H9 (cell line): Measurements from ENCODE around the gene PLEKHA1. TPM values are rescaled to one million over a fixed set of nuclear protein-coding genes. Genes with fewer than 3 reads are reported as not detected.

ENCODE experiments used
- DNase-seq: peaks from one replicate; pipeline ENCODE4 v3.0.0-alpha.2; 2017
- H2AFZ ChIP-seq: one replicate; pipeline ENCODE4 v1.6.1; 2013; ENCODE audit warnings: mild to moderate bottlenecking, low read length, control low read depth, moderate library complexity
- H2AK5ac ChIP-seq: 2 replicates; pipeline ENCODE4 v1.6.1; 2013; ENCODE audit warnings: low read length, control low read depth, mixed read lengths; ENCODE audit not compliant: insufficient read length
- H2BK120ac ChIP-seq: one replicate; pipeline ENCODE4 v1.6.1; 2013; ENCODE audit warnings: low read depth, mild to moderate bottlenecking, low read length, control low read depth, inconsistent platforms; ENCODE audit not compliant: poor library complexity, severe bottlenecking
- H2BK12ac ChIP-seq: 2 replicates; pipeline ENCODE4 v1.6.1; 2013; ENCODE audit warnings: low read length, control low read depth, mixed read lengths, low read depth; ENCODE audit not compliant: insufficient read length
- H2BK15ac ChIP-seq: 2 replicates; pipeline ENCODE4 v1.6.1; 2013; ENCODE audit warnings: low read depth, low read length, control low read depth
- H2BK20ac ChIP-seq: one replicate; pipeline ENCODE4 v1.6.1; 2013; ENCODE audit warnings: low read depth, mild to moderate bottlenecking, low read length, control low read depth, inconsistent platforms; ENCODE audit not compliant: poor library complexity, severe bottlenecking
- H2BK5ac ChIP-seq: 2 replicates; pipeline ENCODE4 v1.6.1; 2013; ENCODE audit warnings: low read length, control low read depth, mixed read lengths; ENCODE audit not compliant: insufficient read length
- H3K14ac ChIP-seq: 2 replicates; pipeline ENCODE4 v1.6.1; 2013; ENCODE audit warnings: low read length, control low read depth; ENCODE audit not compliant: insufficient read depth
- H3K18ac ChIP-seq: 2 replicates; pipeline ENCODE4 v1.6.1; 2013; ENCODE audit warnings: low read depth, mild to moderate bottlenecking, mixed read lengths, low read length, control low read depth; ENCODE audit not compliant: insufficient read length
- H3K23ac ChIP-seq: 2 replicates; pipeline ENCODE4 v1.6.1; 2013; ENCODE audit warnings: low read length, control low read depth, mixed read lengths, low read depth; ENCODE audit not compliant: insufficient read length
- H3K23me2 ChIP-seq: 2 replicates; pipeline ENCODE4 v1.6.1; 2013; ENCODE audit warnings: low read depth, mild to moderate bottlenecking, mixed read lengths, low read length, control low read depth; ENCODE audit not compliant: insufficient read length, poor library complexity, severe bottlenecking
- H3K27ac ChIP-seq: 2 replicates; pipeline ENCODE4 v1.5.1; 2013; ENCODE audit warnings: low read length, control low read depth, mixed read lengths, low read depth; ENCODE audit not compliant: insufficient read length
- H3K27me3 ChIP-seq: 2 replicates; pipeline ENCODE4 v1.6.1; 2013; ENCODE audit warnings: low read length, control low read depth, inconsistent platforms; ENCODE audit not compliant: insufficient read depth
- H3K4ac ChIP-seq: 2 replicates; pipeline ENCODE4 v1.6.1; 2013; ENCODE audit warnings: low read depth, mild to moderate bottlenecking, control low read depth, inconsistent platforms, low read length, moderate library complexity
- H3K4me1 ChIP-seq: 2 replicates; pipeline ENCODE4 v1.6.1; 2013; ENCODE audit warnings: low read length, control low read depth, inconsistent platforms; ENCODE audit not compliant: insufficient read depth
- H3K4me2 ChIP-seq: 2 replicates; pipeline ENCODE4 v1.6.1; 2013; ENCODE audit warnings: low read length, control low read depth, mixed read lengths; ENCODE audit not compliant: insufficient read length, insufficient read depth
- H3K56ac ChIP-seq: 2 replicates; pipeline ENCODE4 v1.6.1; 2013; ENCODE audit warnings: low read depth, mild to moderate bottlenecking, mixed read lengths, low read length, control low read depth; ENCODE audit not compliant: insufficient read length
- H3K79me1 ChIP-seq: 2 replicates; pipeline ENCODE4 v1.6.1; 2013; ENCODE audit warnings: low read depth, mild to moderate bottlenecking, moderate library complexity, low read length, control low read depth, inconsistent platforms; ENCODE audit not compliant: insufficient read depth, poor library complexity, severe bottlenecking
- H3K79me2 ChIP-seq: 2 replicates; pipeline ENCODE4 v1.6.1; 2013; ENCODE audit warnings: low read length, control low read depth, inconsistent platforms; ENCODE audit not compliant: insufficient read depth
- H3K9ac ChIP-seq: 2 replicates; pipeline ENCODE4 v1.6.1; 2013; ENCODE audit warnings: low read length, control low read depth, mixed read lengths; ENCODE audit not compliant: insufficient read length; ENCODE audit errors: extremely low read depth
- H3K9me3 ChIP-seq: one replicate; pipeline ENCODE4 v1.6.1; 2013; ENCODE audit warnings: low read depth, low read length, inconsistent platforms; ENCODE audit not compliant: control insufficient read depth
- H3T11ph ChIP-seq: one replicate; pipeline ENCODE4 v1.6.1; 2013; ENCODE audit warnings: mild to moderate bottlenecking, low read length, control low read depth, inconsistent platforms
- H4K20me1 ChIP-seq: one replicate; pipeline ENCODE4 v1.6.1; 2013; ENCODE audit not compliant: control insufficient read depth, insufficient read length, insufficient read depth
- H4K5ac ChIP-seq: 2 replicates; pipeline ENCODE4 v1.6.1; 2013; ENCODE audit warnings: low read depth, mild to moderate bottlenecking, mixed read lengths, low read length, control low read depth; ENCODE audit not compliant: insufficient read length
- H4K8ac ChIP-seq: replicated peaks from 2 replicates; pipeline ENCODE4 v1.6.1; 2013; ENCODE audit warnings: low read length, control low read depth, mixed read lengths, low read depth; ENCODE audit not compliant: insufficient read length
- H4K91ac ChIP-seq: 2 replicates; pipeline ENCODE4 v1.6.1; 2013; ENCODE audit warnings: low read depth, mild to moderate bottlenecking, moderate library complexity, mixed read lengths, low read length, control low read depth; ENCODE audit not compliant: insufficient read length
- H3K27ac Mint-ChIP-seq, 3 experiments: 2 replicates in 2 of 3; 3 replicates in 1 of 3; pipeline ENCODE4 v1.8.0; 2020 to 2021; ENCODE audit warnings: mixed read lengths in 3 of 3, mild to moderate bottlenecking in 1 of 3, moderate library complexity in 1 of 3
- H3K27me3 Mint-ChIP-seq: 2 replicates; pipeline ENCODE4 v1.8.0; 2021; ENCODE audit warnings: low read depth, mild to moderate bottlenecking, moderate library complexity, mixed read lengths
- H3K36me3 Mint-ChIP-seq, 3 experiments: 2 replicates in 2 of 3; 3 replicates in 1 of 3; pipeline ENCODE4 v1.8.0; 2020 to 2021; ENCODE audit warnings: low read depth in 3 of 3, mixed read lengths in 3 of 3; ENCODE audit not compliant: insufficient read depth in 1 of 3
- H3K4me1 Mint-ChIP-seq, 2 experiments: 2 replicates each; pipeline ENCODE4 v1.8.0; 2020; ENCODE audit warnings: mixed read lengths in 2 of 2
- H3K4me3 Mint-ChIP-seq, 2 experiments: 2 replicates in 1 of 2; 3 replicates in 1 of 2; pipeline ENCODE4 v1.8.0; 2020 to 2021; ENCODE audit warnings: mild to moderate bottlenecking in 2 of 2, mixed read lengths in 2 of 2, moderate library complexity in 1 of 2
- H3K9me3 Mint-ChIP-seq, 2 experiments: 2 replicates in 1 of 2; 3 replicates in 1 of 2; pipeline ENCODE4 v1.8.0; 2020; ENCODE audit warnings: mild to moderate bottlenecking in 2 of 2, mixed read lengths in 2 of 2, moderate library complexity in 1 of 2
- CTCF ChIP-seq: fragments of 200-600 bp; sonication (generic); conservative IDR thresholded peaks from 3 replicates; pipeline ENCODE4 v1.8.0; 2021; ENCODE audit warnings: antibody characterized with exemption, mild to moderate bottlenecking
- WGBS: extraction: QIAGEN DNeasy Blood & Tissue Kit; methylation state at CpG from one replicate; pipeline ENCODE4 v1.1.7; 2013; ENCODE audit warnings: missing lambda C conversion rate, low lambda C conversion rate, mixed read lengths; ENCODE audit not compliant: insufficient read length; ENCODE audit errors: extremely low coverage; 5-methylcytosine and 5-hydroxymethylcytosine counted together
- microRNA-seq: library from miRNA; unstranded; fragments of <30 nt; microRNA quantifications from one replicate; pipeline ENCODE4, GENCODE V29; 2020; ENCODE audit warnings: borderline microRNAs expressed
- total RNA-seq: library from RNA; stranded (reverse); gene quantifications from 2 replicates; pipeline ENCODE4 v1.2.1, GENCODE V29; 2021

PLEKHA1 gene
- total RNA-seq, 1 experiment from 2014 or later, result 32.7 TPM

GRCh38 chr10:122481296-122482056, 107.0 kb downstream of the PLEKHA1 start:
- peaks cover 22 to 24% of the 10 kb centered on the region in 2 experiments for H3K4me1 Mint-ChIP-seq

More at GRCh38 chr10:122481296-122482056, 107.0 kb downstream of the PLEKHA1 start:
- Histone ChIP-seq H2AFZ (no peak overlapping the region), H4K8ac (no peak overlapping the region), H2BK15ac (no peak overlapping the region), H3K27me3 (no peaks in the 10 kb centered on the region), H3K9ac (no peak overlapping the region), H3K23me2 (no peaks in the 10 kb centered on the region), H3K79me2 (no peaks in the 10 kb centered on the region), H2AK5ac (no peak overlapping the region), H2BK12ac (no peak overlapping the region), H2BK120ac (no peak overlapping the region), H2BK5ac (no peak overlapping the region), H4K20me1 (no peaks in the 10 kb centered on the region), H3K27ac (no peak overlapping the region), H3K4me2 (no peak overlapping the region), H3K56ac (no peak overlapping the region), H4K91ac (no peak overlapping the region), H3K14ac (no peak overlapping the region), H3K79me1 (no peaks in the 10 kb centered on the region), H2BK20ac (no peak overlapping the region), H3T11ph (no peak overlapping the region), H4K5ac (no peak overlapping the region), H3K18ac (no peak overlapping the region), H3K9me3 (peaks cover 8% of the 10 kb centered on the region), H3K4ac (no peak overlapping the region), H3K23ac (no peak overlapping the region), H3K4me1 (peaks cover 4% of the 10 kb centered on the region)
- no CpG with 5 or more reads among the region's 6 CpGs for WGBS
- no peak overlapping the region for H3K27ac Mint-ChIP-seq
- peaks cover 10 to 12% of the 10 kb centered on the region in 2 experiments for H3K9me3 Mint-ChIP-seq
- H3K27me3 Mint-ChIP-seq, result peaks cover 3% of the 10 kb centered on the region
- DNase-seq, result no peak
- TF ChIP-seq CTCF, result no peak
- H3K36me3 Mint-ChIP-seq, result peaks cover 6 to 12% (median 6%) of the 10 kb centered on the region in 3 experiments; a peak in 6 of 7 replicates
- H3K4me3 Mint-ChIP-seq, result no peak overlapping the region

Small RNA genes lying within 50 kb of the gene (microRNA-seq; reads per million reads assigned to microRNA genes)
- not detected for gene MIR3941

Other genes starting within 250 kb of the PLEKHA1 start
- not detected in 2 replicates for gene BTBD16, start 103.4 kb upstream of the PLEKHA1 start, total RNA-seq
- gene ARMS2, start 79.9 kb downstream of the PLEKHA1 start, total RNA-seq, result not detected in 2 replicates
- 11.1 TPM in 2 replicates for gene HTRA1, start 86.8 kb downstream of the PLEKHA1 start, total RNA-seq
- 0.04 TPM in 1 of 2 replicates, not detected in the other for gene DMBT1, start 186.0 kb downstream of the PLEKHA1 start, total RNA-seq